ENCODE measurements around the gene NDUFB10. TPM values are rescaled to one million over a fixed set of nuclear protein-coding genes. Genes with fewer than 3 reads are reported as not detected.

The NDUFB10 gene
- total and polyA plus RNA-seq, 2 donors (not counting 1 experiment from before 2014, with no cell fraction given), result 123 to 149 TPM

DNA sequence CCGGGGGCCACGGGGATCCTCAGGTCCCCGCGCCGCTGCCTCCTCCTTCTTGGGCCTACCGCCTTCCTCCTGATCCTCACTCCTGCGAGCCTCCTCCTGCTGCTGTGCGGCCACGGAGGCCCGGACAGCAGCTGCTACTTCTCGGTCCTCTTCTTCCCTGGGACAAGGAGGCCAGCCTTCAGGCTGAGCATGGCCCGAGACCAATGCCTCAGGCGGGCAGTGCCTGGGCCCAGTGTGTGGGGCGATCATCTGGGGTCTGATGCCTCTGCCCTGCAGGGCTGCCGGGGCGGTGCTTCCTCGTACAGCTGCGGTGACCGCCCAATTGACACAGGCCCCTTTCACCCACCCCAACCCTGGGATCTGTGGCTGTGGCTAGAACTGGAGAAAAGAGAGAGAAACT lies 41.7 kb downstream of the NDUFB10 start:
- Histone ChIP-seq H3K4me3 (replicated peaks in 1 of 4; ENCODE audit: control extremely low read depth in 1 of 4, insufficient read depth in 1 of 4, low read depth in 3 of 4, low read length in 4 of 4) (no peak overlapping the region), H3K4me1 (ENCODE audit: control insufficient read depth, extremely low read depth, insufficient read depth, low read length) (peaks cover 14% of the 10 kb centered on the region), H4K20me1 (ENCODE audit: control insufficient read depth, extremely low read depth, insufficient read depth, low read length) (no peaks in the 10 kb centered on the region), H2AFZ (ENCODE audit: low read length) (no peak overlapping the region), H3K9me3 (ENCODE audit: control insufficient read depth, insufficient read depth, low read depth, low read length) (no peaks in the 10 kb centered on the region), H3K4me2 (ENCODE audit: extremely low read depth, insufficient read depth, low read length) (no peak overlapping the region), H3K36me3 (ENCODE audit: control insufficient read depth, insufficient read depth, low read length) (peaks cover 46% of the 10 kb centered on the region), H3K27me3 (ENCODE audit: control insufficient read depth, insufficient read depth, low read length) (no peaks in the 10 kb centered on the region), H3K79me2 (ENCODE audit: control insufficient read depth, insufficient read depth, low read length) (peaks cover 34% of the 10 kb centered on the region), H3K9ac (ENCODE audit: insufficient read depth, low read length) (no peak overlapping the region), H3K27ac (ENCODE audit: insufficient read depth, low read length) (no peak overlapping the region)
- TF ChIP-seq EZH2 (IDR thresholded peaks at IDR 0.05; ENCODE audit: low read length, missing control alignments), result no peak
- TF ChIP-seq, protein P1, sequence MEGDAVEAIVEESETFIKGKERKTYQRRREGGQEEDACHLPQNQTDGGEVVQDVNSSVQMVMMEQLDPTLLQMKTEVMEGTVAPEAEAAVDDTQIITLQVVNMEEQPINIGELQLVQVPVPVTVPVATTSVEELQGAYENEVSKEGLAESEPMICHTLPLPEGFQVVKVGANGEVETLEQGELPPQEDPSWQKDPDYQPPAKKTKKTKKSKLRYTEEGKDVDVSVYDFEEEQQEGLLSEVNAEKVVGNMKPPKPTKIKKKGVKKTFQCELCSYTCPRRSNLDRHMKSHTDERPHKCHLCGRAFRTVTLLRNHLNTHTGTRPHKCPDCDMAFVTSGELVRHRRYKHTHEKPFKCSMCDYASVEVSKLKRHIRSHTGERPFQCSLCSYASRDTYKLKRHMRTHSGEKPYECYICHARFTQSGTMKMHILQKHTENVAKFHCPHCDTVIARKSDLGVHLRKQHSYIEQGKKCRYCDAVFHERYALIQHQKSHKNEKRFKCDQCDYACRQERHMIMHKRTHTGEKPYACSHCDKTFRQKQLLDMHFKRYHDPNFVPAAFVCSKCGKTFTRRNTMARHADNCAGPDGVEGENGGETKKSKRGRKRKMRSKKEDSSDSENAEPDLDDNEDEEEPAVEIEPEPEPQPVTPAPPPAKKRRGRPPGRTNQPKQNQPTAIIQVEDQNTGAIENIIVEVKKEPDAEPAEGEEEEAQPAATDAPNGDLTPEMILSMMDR (conservative IDR thresholded peaks at IDR 0.05 in 1 of 2, IDR thresholded peaks at IDR 0.05 in 1 of 2; ENCODE audit: low read depth in 1 of 2, low read length in 2 of 2), result no peak
- no peak for DNase-seq (ENCODE audit: low read depth in 2 of 2)

DNA sequence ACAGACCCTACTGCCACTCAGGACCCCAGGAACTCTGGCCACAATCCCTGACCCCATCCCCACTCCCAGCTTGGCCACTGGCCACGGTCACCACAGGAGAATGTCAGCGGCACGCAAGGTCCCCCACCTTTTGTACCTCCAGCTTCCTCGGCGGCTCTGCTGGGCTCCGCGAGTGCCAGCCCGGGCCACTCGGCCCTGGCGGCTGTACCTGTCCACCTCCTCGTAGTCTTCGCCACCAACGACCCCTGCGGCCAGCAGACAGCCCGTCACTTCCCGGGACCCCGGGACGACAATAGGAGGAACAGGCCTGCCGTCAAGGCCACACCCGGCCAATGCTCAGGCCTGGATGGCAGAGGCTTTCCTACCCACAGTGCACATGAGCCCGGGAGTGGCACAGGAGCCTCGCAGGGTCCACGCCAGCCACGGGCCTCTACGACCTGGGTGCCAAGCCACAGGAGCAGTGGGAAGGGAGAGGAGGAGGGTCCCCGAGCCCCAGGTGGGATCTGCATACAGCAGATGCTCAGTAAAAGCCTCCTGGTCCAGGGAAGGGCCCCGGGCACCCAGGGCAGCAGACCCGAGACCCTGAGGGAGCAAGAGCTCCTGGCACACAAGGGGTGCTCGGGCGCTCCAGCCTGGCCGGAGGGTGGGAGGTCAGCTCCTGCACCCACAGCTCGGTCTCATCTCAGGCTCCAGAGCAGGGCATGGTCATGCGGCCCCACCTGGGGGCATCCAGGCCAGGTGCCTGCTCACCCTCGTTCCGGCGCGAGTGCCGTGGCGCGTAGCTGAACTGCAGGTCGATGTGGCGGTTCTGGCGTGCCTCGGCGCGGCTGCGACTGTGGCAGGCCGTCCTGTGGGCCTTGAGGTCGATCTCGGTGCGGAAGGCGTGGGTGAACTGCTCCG lies 42.4 kb downstream of the NDUFB10 start:
- H3K9me3 ChIP-seq (ENCODE audit: control insufficient read depth, insufficient read depth, low read depth, low read length), result no peaks in the 10 kb centered on the region
- TF ChIP-seq EZH2 (IDR thresholded peaks at IDR 0.05; ENCODE audit: low read length, missing control alignments), result no peak
- TF ChIP-seq, protein P1 (conservative IDR thresholded peaks at IDR 0.05 in 1 of 2, IDR thresholded peaks at IDR 0.05 in 1 of 2; ENCODE audit: low read depth in 1 of 2, low read length in 2 of 2), result no peak
- H3K27me3 ChIP-seq (ENCODE audit: control insufficient read depth, insufficient read depth, low read length), result no peaks in the 10 kb centered on the region
- H3K36me3 ChIP-seq (ENCODE audit: control insufficient read depth, insufficient read depth, low read length), result peaks cover 47% of the 10 kb centered on the region
- peaks cover 41% of the 10 kb centered on the region for H3K79me2 ChIP-seq (ENCODE audit: control insufficient read depth, insufficient read depth, low read length)
- H3K27ac ChIP-seq (ENCODE audit: insufficient read depth, low read length), result no peak overlapping the region
- H4K20me1 ChIP-seq (ENCODE audit: control insufficient read depth, extremely low read depth, insufficient read depth, low read length), result no peaks in the 10 kb centered on the region
- H3K9ac ChIP-seq (ENCODE audit: insufficient read depth, low read length), result no peak overlapping the region
- H3K4me1 ChIP-seq (ENCODE audit: control insufficient read depth, extremely low read depth, insufficient read depth, low read length), result peaks cover 15% of the 10 kb centered on the region
- H3K4me3 ChIP-seq (replicated peaks in 1 of 4; ENCODE audit: control extremely low read depth in 1 of 4, insufficient read depth in 1 of 4, low read depth in 3 of 4, low read length in 4 of 4), result no peak overlapping the region
- H2AFZ ChIP-seq (ENCODE audit: low read length), result no peak overlapping the region
- DNase-seq (ENCODE audit: low read depth in 2 of 2), result no peak
- H3K4me2 ChIP-seq (ENCODE audit: extremely low read depth, insufficient read depth, low read length), result no peak overlapping the region

DNA sequence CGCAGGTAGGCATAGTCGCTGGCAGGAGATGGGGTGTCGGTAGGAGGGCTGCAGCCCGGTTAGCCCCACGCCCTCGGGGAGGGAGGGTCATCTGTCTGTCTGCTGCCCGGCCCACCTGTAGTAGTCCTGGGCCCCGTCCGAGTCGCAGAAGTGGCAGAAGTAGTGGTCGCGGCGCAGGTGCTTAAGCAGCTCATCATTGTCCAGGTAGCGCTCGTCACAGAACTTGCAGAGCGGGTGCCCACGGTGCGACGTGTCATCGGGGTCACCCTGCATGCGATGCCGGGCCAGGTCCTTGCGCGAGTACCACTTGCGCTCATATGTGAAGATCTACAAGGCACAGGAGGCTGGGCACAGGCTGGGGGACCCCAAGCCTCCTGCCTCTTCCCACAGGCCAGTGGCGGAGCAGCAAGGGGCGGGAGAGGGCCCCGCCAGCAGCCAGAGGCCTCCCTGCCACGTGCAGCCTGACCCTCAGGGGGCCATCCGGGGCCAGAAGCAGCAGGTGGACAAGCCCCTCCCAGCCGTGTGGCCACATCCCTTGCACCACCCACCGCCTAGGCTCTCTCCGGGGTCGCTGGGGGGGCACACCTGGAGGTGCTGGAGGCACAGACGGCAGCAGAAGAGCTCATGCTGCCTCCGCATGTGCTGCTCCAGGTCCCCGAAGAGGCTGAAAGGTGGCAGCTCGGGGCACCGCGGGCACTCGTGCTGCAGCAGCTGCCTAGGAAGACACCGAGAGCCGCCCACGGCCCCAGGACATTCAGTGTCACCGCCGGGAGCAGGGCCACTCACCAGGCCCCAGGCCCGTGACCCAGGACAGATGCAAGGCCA lies 43.3 kb downstream of the NDUFB10 start:
- Histone ChIP-seq H3K4me2 (ENCODE audit: extremely low read depth, insufficient read depth, low read length) (no peak overlapping the region), H4K20me1 (ENCODE audit: control insufficient read depth, extremely low read depth, insufficient read depth, low read length) (no peaks in the 10 kb centered on the region), H3K4me1 (ENCODE audit: control insufficient read depth, extremely low read depth, insufficient read depth, low read length) (peaks cover 16% of the 10 kb centered on the region), H3K79me2 (ENCODE audit: control insufficient read depth, insufficient read depth, low read length) (peaks cover 50% of the 10 kb centered on the region), H3K36me3 (ENCODE audit: control insufficient read depth, insufficient read depth, low read length) (peaks cover 47% of the 10 kb centered on the region), H3K27me3 (ENCODE audit: control insufficient read depth, insufficient read depth, low read length) (no peaks in the 10 kb centered on the region), H3K27ac (ENCODE audit: insufficient read depth, low read length) (no peak overlapping the region), H3K9me3 (ENCODE audit: control insufficient read depth, insufficient read depth, low read depth, low read length) (no peaks in the 10 kb centered on the region), H3K9ac (ENCODE audit: insufficient read depth, low read length) (no peak overlapping the region), H2AFZ (ENCODE audit: low read length) (no peak overlapping the region), H3K4me3 (replicated peaks in 1 of 4; ENCODE audit: control extremely low read depth in 1 of 4, insufficient read depth in 1 of 4, low read depth in 3 of 4, low read length in 4 of 4) (no peak overlapping the region)
- TF ChIP-seq EZH2 (IDR thresholded peaks at IDR 0.05; ENCODE audit: low read length, missing control alignments), result no peak
- TF ChIP-seq, protein P1 (conservative IDR thresholded peaks at IDR 0.05 in 1 of 2, IDR thresholded peaks at IDR 0.05 in 1 of 2; ENCODE audit: low read depth in 1 of 2, low read length in 2 of 2), result no peak
- DNase-seq (ENCODE audit: low read depth in 2 of 2), result no peak
